WTC11 (cell line): ENCODE data around the gene MOV10L1. TPM values are rescaled to one million over a fixed set of nuclear protein-coding genes. Genes with fewer than 3 reads are reported as not detected.

Source experiments
- ATAC-seq: fragments of 200-7000 bp; cut with Tn5 transposase; 2 replicates; pipeline ENCODE4 v1.10.0; 2021; ENCODE audit warnings: mild to moderate bottlenecking, moderate library complexity
- CTCF ChIA-PET: fragments of 300-600 bp; sonication (Branson Sonifier 250); formaldehyde crosslinking; loops from one replicate; lab custom pipeline; 2021; ENCODE audit warnings: antibody characterized with exemption; lab: Charles Lee
- POLR2A ChIA-PET: fragments of 350-600 bp; sonication (Branson Sonifier 250); formaldehyde crosslinking; loops from one replicate; lab custom pipeline; 2021; ENCODE audit warnings: antibody characterized with exemption; lab: Charles Lee
- DNase-seq: peaks from one replicate; pipeline ENCODE4 v3.0.0; 2021; ENCODE audit warnings: low spot score
- H3K27ac Mint-ChIP-seq: 2 replicates; pipeline ENCODE4 v1.8.0; 2021; ENCODE audit warnings: mixed read lengths
- H3K27me3 Mint-ChIP-seq: 2 replicates; pipeline ENCODE4 v1.8.0; 2021; ENCODE audit warnings: low read depth, mild to moderate bottlenecking, moderate library complexity, mixed read lengths
- H3K36me3 Mint-ChIP-seq: 2 replicates; pipeline ENCODE4 v1.8.0; 2021; ENCODE audit warnings: mixed read lengths
- H3K4me1 Mint-ChIP-seq: 2 replicates; pipeline ENCODE4 v1.8.0; 2022; ENCODE audit warnings: mixed read lengths
- H3K4me3 Mint-ChIP-seq: 2 replicates; pipeline ENCODE4 v1.8.0; 2021; ENCODE audit warnings: mild to moderate bottlenecking, moderate library complexity, mixed read lengths
- H3K9me3 Mint-ChIP-seq: 2 replicates; pipeline ENCODE4 v1.8.0; 2021; ENCODE audit warnings: mixed read lengths
- ARID4B ChIP-seq: sonication (generic); formaldehyde crosslinking; IDR thresholded peaks from 2 replicates; pipeline ENCODE4 v1.8.0; 2023; ENCODE audit warnings: missing genetic modification reagents, mild to moderate bottlenecking, borderline replicate concordance
- ATF2 ChIP-seq: sonication (generic); formaldehyde crosslinking; IDR thresholded peaks from 2 replicates; pipeline ENCODE4 v1.8.1; 2022; ENCODE audit warnings: low read depth, missing genetic modification reagents, borderline replicate concordance
- CREM ChIP-seq: sonication (generic); formaldehyde crosslinking; IDR thresholded peaks from 2 replicates; pipeline ENCODE4 v1.8.1; 2022; ENCODE audit warnings: mild to moderate bottlenecking, missing genetic modification reagents, moderate library complexity
- ELF4 ChIP-seq: sonication (generic); formaldehyde crosslinking; IDR thresholded peaks from 2 replicates; pipeline ENCODE4 v1.8.1; 2022; ENCODE audit warnings: low read depth, mild to moderate bottlenecking, moderate library complexity, missing genetic modification reagents
- FOXP1 ChIP-seq: sonication (generic); formaldehyde crosslinking; IDR thresholded peaks from 2 replicates; pipeline ENCODE4 v1.8.0; 2022; ENCODE audit warnings: missing genetic modification reagents, mild to moderate bottlenecking, moderate library complexity, borderline replicate concordance
- MLX ChIP-seq: sonication (generic); formaldehyde crosslinking; IDR thresholded peaks from 2 replicates; pipeline ENCODE4 v1.8.1; 2023; ENCODE audit warnings: mild to moderate bottlenecking, missing genetic modification reagents, moderate library complexity
- RELA ChIP-seq: sonication (generic); formaldehyde crosslinking; IDR thresholded peaks from 2 replicates; pipeline ENCODE4 v1.8.1; 2022; ENCODE audit warnings: missing genetic modification reagents, mild to moderate bottlenecking, borderline replicate concordance
- SMAD4 ChIP-seq: sonication (generic); formaldehyde crosslinking; IDR thresholded peaks from 2 replicates; pipeline ENCODE4 v1.8.0; 2022; ENCODE audit warnings: mild to moderate bottlenecking, missing genetic modification reagents
- SP1 ChIP-seq: sonication (generic); formaldehyde crosslinking; conservative IDR thresholded peaks from 2 replicates; pipeline ENCODE4 v1.8.1; 2022; ENCODE audit warnings: missing genetic modification reagents
- TEAD1 ChIP-seq: sonication (generic); formaldehyde crosslinking; IDR thresholded peaks from 2 replicates; pipeline ENCODE4 v1.8.0; 2022; ENCODE audit warnings: mild to moderate bottlenecking, missing genetic modification reagents
- TEAD4 ChIP-seq: sonication (generic); formaldehyde crosslinking; IDR thresholded peaks from 2 replicates; pipeline ENCODE4 v1.8.0; 2022; ENCODE audit warnings: mild to moderate bottlenecking, missing genetic modification reagents
- ZBTB21 ChIP-seq: sonication (generic); formaldehyde crosslinking; IDR thresholded peaks from 2 replicates; pipeline ENCODE4 v1.8.1; 2023; ENCODE audit warnings: mild to moderate bottlenecking, missing genetic modification reagents, borderline replicate concordance
- ZNF138 ChIP-seq: sonication (generic); formaldehyde crosslinking; conservative IDR thresholded peaks from 2 replicates; pipeline ENCODE4 v1.8.1; 2022; ENCODE audit warnings: mild to moderate bottlenecking, moderate library complexity, missing genetic modification reagents
- ZNF263 ChIP-seq: sonication (generic); formaldehyde crosslinking; IDR thresholded peaks from 2 replicates; pipeline ENCODE4 v1.8.1; 2022; ENCODE audit warnings: low read depth, mild to moderate bottlenecking, moderate library complexity, missing genetic modification reagents
- total RNA-seq: library from RNA; stranded (reverse); gene quantifications from 3 replicates; pipeline ENCODE4 v1.2.3, GENCODE V29; 2021
- TF ChIP-seq, protein P1 (sequence below): sonication (generic); formaldehyde crosslinking; conservative IDR thresholded peaks from 2 replicates; pipeline ENCODE4 v1.8.1; 2023; ENCODE audit warnings: mild to moderate bottlenecking, low read depth, missing genetic modification reagents, moderate library complexity
- TF ChIP-seq, protein P2 (sequence below): sonication (generic); formaldehyde crosslinking; IDR thresholded peaks from 2 replicates; pipeline ENCODE4 v1.8.1; 2022; ENCODE audit warnings: mild to moderate bottlenecking, missing genetic modification reagents, moderate library complexity, borderline replicate concordance
- TF ChIP-seq, protein P3 (sequence below): sonication (generic); formaldehyde crosslinking; IDR thresholded peaks from 2 replicates; pipeline ENCODE4 v1.8.0; 2022; ENCODE audit warnings: missing genetic modification reagents

Gene MOV10L1
- total RNA-seq, 1 experiment from 2014 or later = not detected

- H3K27ac Mint-ChIP-seq = no peak overlapping the region
- no peak overlapping the region for H3K4me3 Mint-ChIP-seq
- peaks cover 12% of the 10 kb centered on the region for H3K9me3 Mint-ChIP-seq
- peaks cover 2% of the 10 kb centered on the region for H3K27me3 Mint-ChIP-seq
- ChIA-PET CTCF (no interaction called here), POLR2A (no interaction called here)
- 0 out of 2 replicates have a peak, but pooled peaks cover 2% of the 10 kb centered on the region for H3K36me3 Mint-ChIP-seq
- no peaks in the 10 kb centered on the region for H3K4me1 Mint-ChIP-seq
- DNase-seq (no peak), ATAC-seq (no peak)
- TF ChIP-seq MLX (CRISPR knock-in tag) (no peak), ATF2 (no peak), ZBTB21 (CRISPR knock-in tag) (no peak), ZNF138 (CRISPR knock-in tag) (no peak), SP1 (CRISPR knock-in tag) (no peak), SMAD4 (no peak), FOXP1 (CRISPR knock-in tag) (no peak), TEAD4 (CRISPR knock-in tag) (no peak), RELA (CRISPR knock-in tag) (no peak), ZNF263 (CRISPR knock-in tag) (no peak)
- TF ChIP-seq, protein P1, sequence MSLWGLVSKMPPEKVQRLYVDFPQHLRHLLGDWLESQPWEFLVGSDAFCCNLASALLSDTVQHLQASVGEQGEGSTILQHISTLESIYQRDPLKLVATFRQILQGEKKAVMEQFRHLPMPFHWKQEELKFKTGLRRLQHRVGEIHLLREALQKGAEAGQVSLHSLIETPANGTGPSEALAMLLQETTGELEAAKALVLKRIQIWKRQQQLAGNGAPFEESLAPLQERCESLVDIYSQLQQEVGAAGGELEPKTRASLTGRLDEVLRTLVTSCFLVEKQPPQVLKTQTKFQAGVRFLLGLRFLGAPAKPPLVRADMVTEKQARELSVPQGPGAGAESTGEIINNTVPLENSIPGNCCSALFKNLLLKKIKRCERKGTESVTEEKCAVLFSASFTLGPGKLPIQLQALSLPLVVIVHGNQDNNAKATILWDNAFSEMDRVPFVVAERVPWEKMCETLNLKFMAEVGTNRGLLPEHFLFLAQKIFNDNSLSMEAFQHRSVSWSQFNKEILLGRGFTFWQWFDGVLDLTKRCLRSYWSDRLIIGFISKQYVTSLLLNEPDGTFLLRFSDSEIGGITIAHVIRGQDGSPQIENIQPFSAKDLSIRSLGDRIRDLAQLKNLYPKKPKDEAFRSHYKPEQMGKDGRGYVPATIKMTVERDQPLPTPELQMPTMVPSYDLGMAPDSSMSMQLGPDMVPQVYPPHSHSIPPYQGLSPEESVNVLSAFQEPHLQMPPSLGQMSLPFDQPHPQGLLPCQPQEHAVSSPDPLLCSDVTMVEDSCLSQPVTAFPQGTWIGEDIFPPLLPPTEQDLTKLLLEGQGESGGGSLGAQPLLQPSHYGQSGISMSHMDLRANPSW (CRISPR knock-in tag) = no peak
Measured at GRCh38 chr22:50048836-50049235, 41.0 kb upstream of the MOV10L1 start.

GRCh38 chr22:50049299-50050195 lies 40.3 kb upstream of the MOV10L1 start:
- ChIA-PET POLR2A (no interaction called here), CTCF (interaction anchor here (1.4 to 1.9 kb wide), 2 partner anchors 19 to 56 kb away, joined by 4 to 9 read pairs; no protein-coding TSS in a partner anchor)
- DNase-seq (no peak), ATAC-seq (no peak)
- H3K4me3 Mint-ChIP-seq = no peak overlapping the region
- H3K4me1 Mint-ChIP-seq = no peaks in the 10 kb centered on the region
- H3K27me3 Mint-ChIP-seq = peaks cover 5% of the 10 kb centered on the region
- no peak overlapping the region for H3K27ac Mint-ChIP-seq
- 0 out of 2 replicates have a peak, but pooled peaks cover 4% of the 10 kb centered on the region for H3K36me3 Mint-ChIP-seq
- peaks cover 15% of the 10 kb centered on the region for H3K9me3 Mint-ChIP-seq
- TF ChIP-seq CREM (CRISPR knock-in tag) (no peak), ELF4 (CRISPR knock-in tag) (no peak), TEAD1 (CRISPR knock-in tag) (no peak), ZNF138 (CRISPR knock-in tag) (no peak), ARID4B (no peak)
- TF ChIP-seq, protein P2, sequence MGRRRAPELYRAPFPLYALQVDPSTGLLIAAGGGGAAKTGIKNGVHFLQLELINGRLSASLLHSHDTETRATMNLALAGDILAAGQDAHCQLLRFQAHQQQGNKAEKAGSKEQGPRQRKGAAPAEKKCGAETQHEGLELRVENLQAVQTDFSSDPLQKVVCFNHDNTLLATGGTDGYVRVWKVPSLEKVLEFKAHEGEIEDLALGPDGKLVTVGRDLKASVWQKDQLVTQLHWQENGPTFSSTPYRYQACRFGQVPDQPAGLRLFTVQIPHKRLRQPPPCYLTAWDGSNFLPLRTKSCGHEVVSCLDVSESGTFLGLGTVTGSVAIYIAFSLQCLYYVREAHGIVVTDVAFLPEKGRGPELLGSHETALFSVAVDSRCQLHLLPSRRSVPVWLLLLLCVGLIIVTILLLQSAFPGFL = no peak
- TF ChIP-seq, protein P3, sequence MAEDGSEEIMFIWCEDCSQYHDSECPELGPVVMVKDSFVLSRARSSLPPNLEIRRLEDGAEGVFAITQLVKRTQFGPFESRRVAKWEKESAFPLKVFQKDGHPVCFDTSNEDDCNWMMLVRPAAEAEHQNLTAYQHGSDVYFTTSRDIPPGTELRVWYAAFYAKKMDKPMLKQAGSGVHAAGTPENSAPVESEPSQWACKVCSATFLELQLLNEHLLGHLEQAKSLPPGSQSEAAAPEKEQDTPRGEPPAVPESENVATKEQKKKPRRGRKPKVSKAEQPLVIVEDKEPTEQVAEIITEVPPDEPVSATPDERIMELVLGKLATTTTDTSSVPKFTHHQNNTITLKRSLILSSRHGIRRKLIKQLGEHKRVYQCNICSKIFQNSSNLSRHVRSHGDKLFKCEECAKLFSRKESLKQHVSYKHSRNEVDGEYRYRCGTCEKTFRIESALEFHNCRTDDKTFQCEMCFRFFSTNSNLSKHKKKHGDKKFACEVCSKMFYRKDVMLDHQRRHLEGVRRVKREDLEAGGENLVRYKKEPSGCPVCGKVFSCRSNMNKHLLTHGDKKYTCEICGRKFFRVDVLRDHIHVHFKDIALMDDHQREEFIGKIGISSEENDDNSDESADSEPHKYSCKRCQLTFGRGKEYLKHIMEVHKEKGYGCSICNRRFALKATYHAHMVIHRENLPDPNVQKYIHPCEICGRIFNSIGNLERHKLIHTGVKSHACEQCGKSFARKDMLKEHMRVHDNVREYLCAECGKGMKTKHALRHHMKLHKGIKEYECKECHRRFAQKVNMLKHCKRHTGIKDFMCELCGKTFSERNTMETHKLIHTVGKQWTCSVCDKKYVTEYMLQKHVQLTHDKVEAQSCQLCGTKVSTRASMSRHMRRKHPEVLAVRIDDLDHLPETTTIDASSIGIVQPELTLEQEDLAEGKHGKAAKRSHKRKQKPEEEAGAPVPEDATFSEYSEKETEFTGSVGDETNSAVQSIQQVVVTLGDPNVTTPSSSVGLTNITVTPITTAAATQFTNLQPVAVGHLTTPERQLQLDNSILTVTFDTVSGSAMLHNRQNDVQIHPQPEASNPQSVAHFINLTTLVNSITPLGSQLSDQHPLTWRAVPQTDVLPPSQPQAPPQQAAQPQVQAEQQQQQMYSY = no peak
